ENCODE measurements around the gene RNF225. TPM values are rescaled to one million over a fixed set of nuclear protein-coding genes. Genes with fewer than 3 reads are reported as not detected.

RNF225 gene
- total and polyA plus RNA-seq, 9 of the 15 experiments (the other 6 are each of a cell fraction or from before 2014, with no cell fraction given): 0.33 TPM; not detected in 8

DNA sequence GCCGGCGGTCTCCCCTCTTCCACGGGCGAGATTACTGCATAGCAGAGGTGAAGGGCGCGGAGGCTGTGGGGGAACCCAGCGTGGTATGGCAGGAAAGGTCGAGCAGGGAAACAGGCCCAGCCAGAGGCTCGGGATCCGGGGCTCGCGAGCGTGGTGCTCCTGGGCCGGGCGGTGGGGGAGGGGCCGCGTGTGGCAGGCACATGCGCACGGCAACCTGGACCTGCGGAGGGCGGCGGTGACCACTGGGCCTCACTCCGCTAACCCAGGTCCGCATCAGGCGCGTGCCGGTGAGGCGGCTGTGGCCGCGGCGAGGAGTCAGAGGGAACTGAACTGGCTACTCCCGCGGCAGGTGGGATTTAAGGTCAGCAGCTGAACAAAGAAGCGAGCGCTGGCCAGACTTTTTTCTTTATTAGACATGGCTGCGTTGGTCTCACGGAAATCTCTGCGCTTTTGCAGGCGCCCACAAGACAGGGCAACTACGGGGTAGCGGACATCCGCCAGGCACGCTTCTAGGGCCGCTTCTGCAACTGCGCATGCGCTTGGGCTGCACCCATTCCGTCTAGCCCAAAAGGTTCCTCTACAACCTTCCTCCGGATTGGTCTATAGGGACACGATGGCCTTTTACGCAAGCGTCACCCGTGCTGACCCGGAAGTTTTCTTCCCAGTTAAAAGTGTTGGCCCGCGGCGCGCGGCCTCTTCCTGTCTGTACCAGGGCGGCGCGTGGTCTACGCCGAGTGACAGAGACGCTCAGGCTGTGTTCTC lies 8.7 kb upstream of the RNF225 start, which contains the start of gene RPS5 (continued):
- TF ChIP-seq ZC3H8 (IDR thresholded peaks at IDR 0.05) (no peak), HNRNPH1 (optimal IDR thresholded peaks at IDR 0.05; ENCODE audit: low read depth, low read length) (no peak), STAT5B (CRISPR knock-in tag; IDR thresholded peaks at IDR 0.05) (no peak), RBBP5 (IDR thresholded peaks at IDR 0.05; ENCODE audit: borderline replicate concordance, insufficient read depth, low read length, poor library complexity, severe bottlenecking) (peak; percentile 66), PTBP1 (IDR thresholded peaks at IDR 0.05; ENCODE audit: low read depth, low read length) (no peak), MTF1 (CRISPR knock-in tag; IDR thresholded peaks at IDR 0.05; ENCODE audit: borderline replicate concordance) (no peak), RBFOX2 (IDR thresholded peaks at IDR 0.05; ENCODE audit: low read depth, low read length) (peak; percentile 96), ZFP1 (CRISPR knock-in tag; IDR thresholded peaks at IDR 0.05) (no peak), FOXK2 (conservative IDR thresholded peaks at IDR 0.05 in 1 of 2, IDR thresholded peaks at IDR 0.05 in 1 of 2; ENCODE audit: low read depth in 2 of 2) (peak; percentile 61 to 67)
- TF ChIP-seq, protein P1, sequence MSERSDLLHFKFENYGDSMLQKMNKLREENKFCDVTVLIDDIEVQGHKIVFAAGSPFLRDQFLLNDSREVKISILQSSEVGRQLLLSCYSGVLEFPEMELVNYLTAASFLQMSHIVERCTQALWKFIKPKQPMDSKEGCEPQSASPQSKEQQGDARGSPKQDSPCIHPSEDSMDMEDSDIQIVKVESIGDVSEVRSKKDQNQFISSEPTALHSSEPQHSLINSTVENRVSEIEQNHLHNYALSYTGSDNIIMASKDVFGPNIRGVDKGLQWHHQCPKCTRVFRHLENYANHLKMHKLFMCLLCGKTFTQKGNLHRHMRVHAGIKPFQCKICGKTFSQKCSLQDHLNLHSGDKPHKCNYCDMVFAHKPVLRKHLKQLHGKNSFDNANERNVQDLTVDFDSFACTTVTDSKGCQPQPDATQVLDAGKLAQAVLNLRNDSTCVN (CRISPR knock-in tag; IDR thresholded peaks at IDR 0.05): no peak
- TF ChIP-seq, protein P2, sequence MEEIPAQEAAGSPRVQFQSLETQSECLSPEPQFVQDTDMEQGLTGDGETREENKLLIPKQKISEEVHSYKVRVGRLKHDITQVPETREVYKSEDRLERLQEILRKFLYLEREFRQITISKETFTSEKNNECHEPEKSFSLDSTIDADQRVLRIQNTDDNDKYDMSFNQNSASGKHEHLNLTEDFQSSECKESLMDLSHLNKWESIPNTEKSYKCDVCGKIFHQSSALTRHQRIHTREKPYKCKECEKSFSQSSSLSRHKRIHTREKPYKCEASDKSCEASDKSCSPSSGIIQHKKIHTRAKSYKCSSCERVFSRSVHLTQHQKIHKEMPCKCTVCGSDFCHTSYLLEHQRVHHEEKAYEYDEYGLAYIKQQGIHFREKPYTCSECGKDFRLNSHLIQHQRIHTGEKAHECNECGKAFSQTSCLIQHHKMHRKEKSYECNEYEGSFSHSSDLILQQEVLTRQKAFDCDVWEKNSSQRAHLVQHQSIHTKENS (CRISPR knock-in tag; IDR thresholded peaks at IDR 0.05): 0 out of 2 replicates have a peak, but pooled peaks have one; percentile 41
- TF ChIP-seq, protein P3, sequence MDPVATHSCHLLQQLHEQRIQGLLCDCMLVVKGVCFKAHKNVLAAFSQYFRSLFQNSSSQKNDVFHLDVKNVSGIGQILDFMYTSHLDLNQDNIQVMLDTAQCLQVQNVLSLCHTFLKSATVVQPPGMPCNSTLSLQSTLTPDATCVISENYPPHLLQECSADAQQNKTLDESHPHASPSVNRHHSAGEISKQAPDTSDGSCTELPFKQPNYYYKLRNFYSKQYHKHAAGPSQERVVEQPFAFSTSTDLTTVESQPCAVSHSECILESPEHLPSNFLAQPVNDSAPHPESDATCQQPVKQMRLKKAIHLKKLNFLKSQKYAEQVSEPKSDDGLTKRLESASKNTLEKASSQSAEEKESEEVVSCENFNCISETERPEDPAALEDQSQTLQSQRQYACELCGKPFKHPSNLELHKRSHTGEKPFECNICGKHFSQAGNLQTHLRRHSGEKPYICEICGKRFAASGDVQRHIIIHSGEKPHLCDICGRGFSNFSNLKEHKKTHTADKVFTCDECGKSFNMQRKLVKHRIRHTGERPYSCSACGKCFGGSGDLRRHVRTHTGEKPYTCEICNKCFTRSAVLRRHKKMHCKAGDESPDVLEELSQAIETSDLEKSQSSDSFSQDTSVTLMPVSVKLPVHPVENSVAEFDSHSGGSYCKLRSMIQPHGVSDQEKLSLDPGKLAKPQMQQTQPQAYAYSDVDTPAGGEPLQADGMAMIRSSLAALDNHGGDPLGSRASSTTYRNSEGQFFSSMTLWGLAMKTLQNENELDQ (CRISPR knock-in tag; IDR thresholded peaks at IDR 0.05; ENCODE audit: borderline replicate concordance): no peak
